Stimulated activated CD4-positive, alpha-beta T cell treated with anti-CD3 and anti-CD28 coated beads, Interleukin-12 subunit alpha, Interleukin-12 subunit beta, amount 100 ng/mL, for 48 hours (primary cell): ENCODE results near the gene GPS2.

Experiments used
- DNase-seq, 3 donors: peaks; one replicate each; pipeline ENCODE4 v3.0.0-alpha.2; 2020; ENCODE audit warnings: low read depth in 2 of 3, low spot score in 1 of 3

The GPS2 gene

GRCh38 chr17:7293816-7294613, 21.1 kb downstream of the GPS2 start:
- DNase-seq = no peak

GRCh38 chr17:7293159-7293558, 22.0 kb downstream of the GPS2 start:
- no peak for DNase-seq

GRCh38 chr17:7292729-7293128, 22.4 kb downstream of the GPS2 start:
- DNase-seq = no peak

- DNase-seq = no peak
Measured at GRCh38 chr17:7292194-7292593, 23.0 kb downstream of the GPS2 start.

- DNase-seq = no peak
Measured at GRCh38 chr17:7290685-7291084, 24.5 kb downstream of the GPS2 start.

- DNase-seq = no peak
Measured at GRCh38 chr17:7290166-7290565, 25.0 kb downstream of the GPS2 start.

- DNase-seq = no peak
Measured at GRCh38 chr17:7289256-7290032, 25.7 kb downstream of the GPS2 start.

- DNase-seq = no peak
Measured at GRCh38 chr17:7285679-7286078, 29.5 kb downstream of the GPS2 start.

GRCh38 chr17:7284911-7285310, 30.2 kb downstream of the GPS2 start:
- DNase-seq = no peak

GRCh38 chr17:7283471-7284216, 31.5 kb downstream of the GPS2 start:
- no peak for DNase-seq

GRCh38 chr17:7282752-7283321, 32.3 kb downstream of the GPS2 start:
- no peak for DNase-seq

- no peak for DNase-seq
Measured at GRCh38 chr17:7281953-7282751, 33.0 kb downstream of the GPS2 start.

GRCh38 chr17:7281074-7281952, 33.8 kb downstream of the GPS2 start, which contains the start of gene SLC2A4:
Gene SLC2A4, plus strand, starts transcription at chr17:7281718. Its CDS starts 217 bp downstream, at chr17:7281935.
- DNase-seq = peak; percentile 86 to 92 (median 87)

GRCh38 chr17:7280519-7281073, 34.6 kb downstream of the GPS2 start:
- peak; percentile 77 to 86 (median 78) for DNase-seq

GRCh38 chr17:7279448-7279847, 35.7 kb downstream of the GPS2 start:
- DNase-seq = no peak

GRCh38 chr17:7266784-7267183, 48.4 kb downstream of the GPS2 start:
- no peak for DNase-seq

- no peak for DNase-seq
Measured at GRCh38 chr17:7263801-7264078, 51.4 kb downstream of the GPS2 start.

GRCh38 chr17:7262935-7263800, 52.0 kb downstream of the GPS2 start:
- DNase-seq = no peak
